SK-N-SH treated with all-trans-retinoic acid at 6 μM for 48 hours (cell line): Measurements from ENCODE around the gene METTL1.

ENCODE experiments used
- ATAC-seq: fragments of 200-7000 bp; cut with Tn5 transposase; 3 replicates; pipeline ENCODE4 v1.9.1; 2020; ENCODE audit warnings: mild to moderate bottlenecking, moderate library complexity
- BACH2 ChIP-seq: fragments of 250-450 bp; sonication (Bioruptor Pico); IDR thresholded peaks from 2 replicates; pipeline ENCODE4 v1.9.0; 2021; ENCODE audit warnings: mild to moderate bottlenecking, borderline replicate concordance
- CSDC2 ChIP-seq: fragments of 250-450 bp; sonication (Bioruptor Pico); IDR thresholded peaks from 2 replicates; pipeline ENCODE4 v1.5.0; 2020; ENCODE audit warnings: mild to moderate bottlenecking, moderate library complexity
- CSRNP3 ChIP-seq: fragments of 250-450 bp; sonication (Bioruptor Pico); IDR thresholded peaks from 2 replicates; pipeline ENCODE4 v1.5.1; 2021; ENCODE audit warnings: mild to moderate bottlenecking, moderate library complexity
- ISL1 ChIP-seq: fragments of 250-450 bp; sonication (Bioruptor Pico); IDR thresholded peaks from 2 replicates; pipeline ENCODE4 v2.1.2; 2022; ENCODE audit warnings: mild to moderate bottlenecking, moderate library complexity
- OSR1 ChIP-seq: fragments of 250-450 bp; sonication (Bioruptor Pico); IDR thresholded peaks from 2 replicates; pipeline ENCODE4 v1.8.0; 2022; ENCODE audit warnings: moderate library complexity, mild to moderate bottlenecking, inconsistent platforms
- POU6F1 ChIP-seq: fragments of 250-450 bp; sonication (Bioruptor Pico); IDR thresholded peaks from 2 replicates; pipeline ENCODE4 v1.8.0; 2021; ENCODE audit warnings: low read depth, mild to moderate bottlenecking, moderate library complexity, borderline replicate concordance
- PPARA ChIP-seq: fragments of 250-450 bp; sonication (Bioruptor Pico); IDR thresholded peaks from 2 replicates; pipeline ENCODE4 v1.5.0; 2020; ENCODE audit warnings: mild to moderate bottlenecking, borderline replicate concordance
- RARB ChIP-seq: fragments of 250-450 bp; sonication (Bioruptor Pico); IDR thresholded peaks from 2 replicates; pipeline ENCODE4 v1.8.0; 2021; ENCODE audit warnings: mild to moderate bottlenecking, moderate library complexity
- SNAI2 ChIP-seq: fragments of 250-450 bp; sonication (Bioruptor Pico); IDR thresholded peaks from 2 replicates; pipeline ENCODE4 v1.5.0; 2020; ENCODE audit warnings: mild to moderate bottlenecking, moderate library complexity
- TCF4 ChIP-seq: fragments of 250-450 bp; sonication (Bioruptor Pico); IDR thresholded peaks from 2 replicates; pipeline ENCODE4 v1.8.0; 2021; ENCODE audit warnings: mild to moderate bottlenecking, moderate library complexity, borderline replicate concordance
- TOX ChIP-seq: fragments of 250-450 bp; sonication (Bioruptor Pico); IDR thresholded peaks from 2 replicates; pipeline ENCODE4 v1.8.0; 2021; ENCODE audit warnings: mild to moderate bottlenecking, moderate library complexity, borderline replicate concordance
- ZC3H10 ChIP-seq: fragments of 250-450 bp; sonication (Bioruptor Pico); IDR thresholded peaks from 2 replicates; pipeline ENCODE4 v1.5.1; 2021; ENCODE audit warnings: mild to moderate bottlenecking, moderate library complexity
- ZFP3 ChIP-seq: fragments of 250-450 bp; sonication (Bioruptor Pico); IDR thresholded peaks from 2 replicates; pipeline ENCODE4 v1.5.0; 2020; ENCODE audit warnings: mild to moderate bottlenecking, moderate library complexity
- ZFP30 ChIP-seq: fragments of 450-650 bp; formaldehyde crosslinking; IDR thresholded peaks from 2 replicates; pipeline ENCODE4 v1.5.0; 2022; ENCODE audit warnings: mild to moderate bottlenecking, moderate library complexity
- ZNF70 ChIP-seq: fragments of 450-650 bp; formaldehyde crosslinking; IDR thresholded peaks from 2 replicates; pipeline ENCODE4 v1.5.0; 2020; ENCODE audit warnings: mild to moderate bottlenecking, moderate library complexity
- TF ChIP-seq, protein P1 (sequence below): fragments of 250-450 bp; sonication (Bioruptor Pico); IDR thresholded peaks from 2 replicates; pipeline ENCODE4 v1.8.0; 2020; ENCODE audit warnings: mild to moderate bottlenecking, moderate library complexity, borderline replicate concordance

Gene METTL1

DNA sequence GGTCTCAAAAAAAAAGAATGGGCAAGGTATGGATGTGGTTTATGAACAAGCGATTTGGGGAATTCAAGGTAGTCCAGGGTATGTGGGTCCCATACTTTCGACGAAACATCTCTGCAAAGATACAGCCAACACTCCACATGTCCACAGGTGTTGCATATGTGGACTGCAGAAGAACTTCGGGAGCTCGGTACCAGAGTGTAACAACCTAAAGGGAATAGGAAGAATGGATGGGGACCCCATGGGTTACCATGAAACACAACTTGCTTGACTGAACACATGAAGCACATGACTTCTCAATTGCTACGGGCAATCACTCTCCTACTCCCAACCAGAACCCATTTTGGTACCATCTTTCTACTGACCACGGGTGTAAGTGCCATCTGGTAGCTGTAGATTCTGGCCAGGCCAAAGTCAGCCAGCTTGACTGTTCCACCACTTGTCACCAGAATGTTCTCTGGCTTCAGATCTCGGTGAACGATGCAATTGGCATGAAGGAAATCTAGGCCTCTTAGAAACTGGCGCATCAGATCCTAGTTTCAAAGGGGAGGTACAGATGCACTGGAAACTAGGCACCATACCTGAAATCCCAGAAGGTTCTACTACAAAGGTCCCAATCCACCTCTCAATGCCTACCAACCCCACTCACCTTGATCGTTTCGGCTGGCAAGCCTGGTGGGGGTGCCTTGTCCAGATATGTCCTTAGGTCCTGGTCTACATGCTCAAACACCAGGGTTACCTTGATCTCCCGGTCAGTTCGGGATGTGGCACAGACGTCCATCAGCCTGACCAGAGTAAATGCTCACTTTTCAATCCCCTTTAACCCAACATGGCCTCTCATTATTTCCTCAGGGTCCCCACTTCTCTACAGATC, 21.1 kb downstream of the METTL1 start:
- TF ChIP-seq, protein P1, sequence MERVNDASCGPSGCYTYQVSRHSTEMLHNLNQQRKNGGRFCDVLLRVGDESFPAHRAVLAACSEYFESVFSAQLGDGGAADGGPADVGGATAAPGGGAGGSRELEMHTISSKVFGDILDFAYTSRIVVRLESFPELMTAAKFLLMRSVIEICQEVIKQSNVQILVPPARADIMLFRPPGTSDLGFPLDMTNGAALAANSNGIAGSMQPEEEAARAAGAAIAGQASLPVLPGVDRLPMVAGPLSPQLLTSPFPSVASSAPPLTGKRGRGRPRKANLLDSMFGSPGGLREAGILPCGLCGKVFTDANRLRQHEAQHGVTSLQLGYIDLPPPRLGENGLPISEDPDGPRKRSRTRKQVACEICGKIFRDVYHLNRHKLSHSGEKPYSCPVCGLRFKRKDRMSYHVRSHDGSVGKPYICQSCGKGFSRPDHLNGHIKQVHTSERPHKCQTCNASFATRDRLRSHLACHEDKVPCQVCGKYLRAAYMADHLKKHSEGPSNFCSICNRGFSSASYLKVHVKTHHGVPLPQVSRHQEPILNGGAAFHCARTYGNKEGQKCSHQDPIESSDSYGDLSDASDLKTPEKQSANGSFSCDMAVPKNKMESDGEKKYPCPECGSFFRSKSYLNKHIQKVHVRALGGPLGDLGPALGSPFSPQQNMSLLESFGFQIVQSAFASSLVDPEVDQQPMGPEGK (CRISPR knock-in tag), result no peak
- no peak for TF ChIP-seq CSRNP3 (CRISPR knock-in tag)
- TF ChIP-seq PPARA, result no peak
- no peak for TF ChIP-seq SNAI2 (CRISPR knock-in tag)
- TF ChIP-seq ZFP30 (CRISPR knock-in tag), result no peak
- no peak for TF ChIP-seq BACH2 (CRISPR knock-in tag)
- TF ChIP-seq TOX (CRISPR knock-in tag), result no peak
- TF ChIP-seq ISL1 (CRISPR knock-in tag), result no peak
- no peak for TF ChIP-seq OSR1 (CRISPR knock-in tag)
- no peak for ATAC-seq

DNA sequence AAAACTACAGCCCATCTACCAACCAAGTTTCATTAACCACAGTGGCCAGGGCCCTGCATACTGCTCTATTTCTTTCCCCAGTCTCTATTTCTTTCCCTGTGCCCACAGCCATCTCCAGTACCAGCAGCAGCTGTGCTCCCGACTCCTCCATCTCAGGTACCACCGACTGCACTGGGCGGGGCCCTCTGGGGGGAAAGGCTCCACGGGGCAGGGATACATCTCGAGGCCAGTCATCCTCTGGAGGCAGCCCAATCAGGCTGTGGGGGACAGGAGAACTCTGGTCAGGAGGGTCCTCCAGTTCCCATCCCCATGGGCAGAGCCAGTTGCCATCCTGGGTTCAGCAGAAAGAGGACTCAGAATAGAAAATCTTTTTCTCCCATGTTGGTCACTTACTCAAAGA, 22.8 kb downstream of the METTL1 start:
- no peak for ATAC-seq
- TF ChIP-seq, protein P1 (CRISPR knock-in tag), result no peak
- no peak for TF ChIP-seq ZNF70
- no peak for TF ChIP-seq RARB (CRISPR knock-in tag)
- no peak for TF ChIP-seq CSDC2 (CRISPR knock-in tag)
- no peak for TF ChIP-seq CSRNP3 (CRISPR knock-in tag)
- no peak for TF ChIP-seq ISL1 (CRISPR knock-in tag)

DNA sequence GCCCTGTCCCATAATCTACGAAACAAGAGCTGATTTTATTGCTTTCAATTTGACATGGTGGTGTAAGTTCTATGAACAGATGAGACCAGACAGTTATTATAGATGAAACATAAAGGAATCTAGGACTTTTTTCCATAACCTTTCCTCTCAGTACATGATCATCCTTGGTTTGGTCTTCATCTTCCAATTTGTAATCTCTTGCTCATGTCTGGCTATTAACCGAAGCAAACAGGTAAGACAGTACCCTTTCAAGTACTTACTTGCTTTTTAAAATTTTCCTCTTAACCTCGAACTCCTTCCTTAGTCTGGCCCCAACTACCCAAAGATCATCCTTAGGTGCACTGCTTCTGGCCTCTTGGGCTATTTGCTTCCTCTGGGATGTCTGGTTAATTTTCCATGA, 25.9 kb downstream of the METTL1 start:
- TF ChIP-seq OSR1 (CRISPR knock-in tag) (no peak), POU6F1 (CRISPR knock-in tag) (no peak)
- ATAC-seq, result no peak

DNA sequence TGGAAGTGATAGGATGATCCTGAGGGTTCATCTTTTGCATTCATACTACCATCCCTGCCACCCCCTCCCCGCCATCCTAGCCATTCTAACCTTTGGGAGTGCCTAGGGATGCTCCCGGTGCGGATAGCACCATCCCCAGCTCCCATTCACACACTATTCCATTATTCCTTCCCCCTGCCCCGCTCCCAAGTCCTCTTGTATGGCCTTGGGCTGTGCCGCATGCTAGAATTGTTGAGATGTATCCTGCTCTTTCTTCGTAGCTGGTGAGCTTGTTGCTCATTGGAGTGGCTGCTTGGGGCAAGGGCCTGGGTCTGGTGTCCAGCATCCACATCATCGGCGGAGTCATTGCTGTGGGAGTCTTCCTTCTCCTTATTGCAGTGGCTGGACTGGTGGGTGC, 26.4 kb downstream of the METTL1 start:
- peak; percentile 40 for ATAC-seq
- TF ChIP-seq ZC3H10 (CRISPR knock-in tag) (no peak), TCF4 (no peak), ZFP3 (no peak), BACH2 (CRISPR knock-in tag) (no peak)
- TF ChIP-seq, protein P1 (CRISPR knock-in tag), result 0 out of 2 replicates have a peak, but pooled peaks have one; percentile 12
